Measurements from ENCODE around the gene DLX2.
"Not testable (repeated sequence)": the region's sequence is repeated elsewhere in the genome, so short reads cannot be mapped to it uniquely, and the experiment has no call there.

Gene DLX2

GRCh38 chr2:172082944-172083627 is 19.6 kb downstream of the DLX2 start:
- no peak for DNase-seq

DNA sequence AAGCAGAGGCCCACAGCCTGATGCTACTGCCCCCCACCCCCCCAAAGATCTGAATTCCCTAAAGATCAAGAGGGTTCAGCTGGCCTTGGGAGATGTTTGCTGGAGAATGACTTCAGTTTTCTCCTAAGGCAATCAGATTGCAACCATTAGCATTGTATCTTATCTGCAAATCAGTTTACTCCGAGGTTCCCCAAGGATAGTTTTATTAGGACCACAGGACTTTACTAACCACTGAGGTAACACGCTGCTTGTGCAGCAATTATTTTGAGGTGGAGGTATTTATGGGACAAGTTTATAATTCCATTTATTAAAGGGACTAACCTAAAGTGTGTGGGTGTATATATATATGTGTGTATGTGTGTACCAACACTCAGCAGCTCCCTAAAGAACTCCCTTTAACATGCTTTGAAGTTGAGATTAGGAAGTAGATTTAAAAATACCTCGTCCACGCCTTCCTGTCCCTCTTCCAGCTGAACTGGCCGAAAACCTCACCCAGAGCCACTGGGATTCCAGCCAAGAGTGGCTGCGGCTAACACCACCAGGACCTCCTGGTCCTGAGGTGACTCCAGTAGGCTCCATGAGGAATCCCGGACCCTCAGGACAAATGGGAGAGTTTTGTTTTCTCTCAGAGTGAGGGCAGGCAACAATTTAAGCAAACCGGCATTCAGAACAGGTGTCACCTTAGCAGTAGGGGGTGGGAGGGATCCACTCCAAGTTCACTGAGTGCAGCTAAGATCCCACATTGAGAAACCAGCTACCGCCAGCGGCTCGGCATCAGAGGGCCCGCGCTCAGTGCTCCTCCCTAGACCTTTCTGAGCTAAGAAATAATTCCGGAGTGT is 20.4 kb downstream of the DLX2 start:
- no peak for DNase-seq

DNA sequence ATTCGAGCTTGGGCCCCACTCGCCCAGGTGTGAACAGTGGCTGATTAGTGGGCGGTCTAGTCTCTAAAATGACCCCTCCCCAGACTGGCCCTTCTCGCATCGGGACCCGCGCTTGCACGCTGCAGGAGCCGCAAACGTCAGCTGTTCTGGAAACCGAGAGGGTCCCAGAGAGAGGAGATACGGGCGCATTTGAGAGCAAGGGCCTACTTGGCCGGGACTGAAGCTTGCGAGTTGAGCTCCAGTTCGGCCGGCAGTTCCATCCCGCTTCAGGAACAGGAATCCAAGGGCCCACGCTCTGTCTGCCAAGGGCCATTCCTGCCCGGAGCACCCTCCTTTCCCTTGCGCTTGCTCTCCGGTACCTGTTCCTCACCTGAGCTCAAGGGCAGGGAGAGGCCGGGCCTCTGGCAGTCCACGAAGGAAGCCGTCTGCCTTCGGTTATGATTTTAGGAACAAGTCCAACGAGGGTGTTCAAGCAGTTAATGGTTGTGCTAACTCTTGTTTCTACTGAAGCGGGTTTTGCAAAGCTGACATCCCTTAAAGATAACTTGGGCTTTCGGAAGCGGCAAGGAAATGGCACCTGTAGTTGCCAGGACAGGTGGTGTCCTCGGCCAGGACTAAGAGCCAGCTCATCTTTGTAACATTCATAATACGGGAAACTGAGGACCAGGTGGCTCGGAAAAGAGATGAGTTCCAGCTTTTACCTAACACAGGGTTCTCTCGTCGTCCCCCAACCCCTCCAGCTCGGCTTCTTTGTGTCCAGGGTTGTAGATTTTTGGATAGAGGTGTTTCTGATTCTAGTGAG is 21.3 kb downstream of the DLX2 start:
- no peak for DNase-seq

DNA sequence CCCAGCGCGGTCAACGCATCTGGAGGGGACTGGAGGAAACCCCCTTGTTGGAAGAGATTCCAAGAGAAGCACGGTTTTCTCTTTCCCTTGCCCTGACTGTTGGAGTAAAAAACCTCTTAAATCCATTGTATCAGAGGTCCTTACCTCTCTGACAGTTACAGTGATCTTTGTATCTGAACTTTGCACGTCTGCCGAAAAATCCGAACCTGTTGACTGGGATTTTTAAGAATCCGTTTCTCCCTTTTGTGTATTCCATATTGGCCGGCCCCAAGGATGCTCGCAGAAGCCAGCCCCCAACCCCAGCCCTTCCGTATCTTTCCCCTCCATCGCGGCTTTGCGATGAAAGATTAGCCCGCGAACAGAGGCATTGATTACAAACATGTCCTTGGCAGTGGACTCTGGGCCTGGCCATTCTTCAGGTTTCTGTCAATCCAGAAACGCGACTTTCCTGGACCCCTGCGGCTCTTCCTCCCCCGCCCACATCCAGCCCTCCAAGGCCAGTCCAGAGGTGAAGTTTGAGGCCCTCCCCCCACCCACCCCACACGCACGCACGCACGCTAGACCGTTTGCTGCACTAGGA is 22.0 kb downstream of the DLX2 start:
- DNase-seq: no peak

GRCh38 chr2:172079838-172080640 is 22.7 kb downstream of the DLX2 start:
- no peak for DNase-seq

DNA sequence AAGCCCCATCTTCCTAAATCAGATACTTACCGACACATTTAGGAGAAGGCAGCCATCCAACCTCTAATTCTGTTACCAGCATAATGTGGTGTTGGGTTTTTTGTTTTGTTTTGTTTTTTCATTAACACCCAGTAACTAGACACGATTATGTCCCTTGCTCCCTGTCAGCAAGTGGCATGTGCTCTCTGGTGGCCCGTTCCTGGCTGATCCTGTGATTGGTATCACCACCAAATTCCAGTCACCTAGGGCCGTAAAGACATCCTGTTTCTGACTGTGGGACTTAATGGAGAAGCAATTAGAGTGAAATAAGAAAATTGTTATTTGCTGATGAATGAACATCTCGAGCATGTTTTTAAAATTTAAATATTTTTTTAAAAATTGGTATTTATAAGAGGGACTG is 23.3 kb downstream of the DLX2 start:
- DNase-seq: no peak

DNA sequence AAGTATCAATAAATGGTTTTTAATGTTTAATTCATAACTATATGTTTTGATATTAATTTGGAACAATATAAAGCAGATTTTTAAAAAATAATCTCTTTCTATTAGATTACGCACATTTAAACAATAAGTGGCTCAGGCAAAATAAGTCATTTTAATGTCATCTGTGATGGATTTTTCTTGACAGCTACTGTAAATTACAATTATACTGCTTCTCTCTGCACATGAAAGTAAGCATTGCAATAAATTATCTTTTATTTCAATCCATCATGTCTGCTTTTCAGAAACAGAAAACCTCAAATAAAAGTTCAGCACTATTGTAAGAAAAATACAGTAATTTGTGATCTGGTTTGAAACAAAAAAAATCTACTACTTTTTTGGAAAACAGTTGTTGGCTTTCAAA is 28.4 kb downstream of the DLX2 start:
- DNase-seq: no peak

DNA sequence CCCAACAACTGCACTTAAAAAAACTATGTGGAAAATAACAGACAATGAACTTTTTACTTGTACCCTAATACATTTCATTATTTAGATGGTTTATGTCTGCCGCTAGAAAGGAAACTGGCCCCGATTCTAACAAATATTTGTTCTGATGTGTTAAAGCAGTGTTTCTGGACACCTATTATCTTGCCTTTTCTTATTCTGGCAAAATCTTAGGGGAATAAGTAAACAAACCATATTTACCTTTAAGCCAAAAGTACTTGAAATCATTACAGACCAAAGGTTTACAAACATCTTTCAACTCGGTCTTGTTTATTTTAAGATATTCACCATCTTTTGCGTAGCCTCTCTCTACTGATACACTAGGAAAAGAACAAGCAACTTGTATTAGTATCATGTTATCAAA is 29.2 kb downstream of the DLX2 start:
- DNase-seq: no peak

DNA sequence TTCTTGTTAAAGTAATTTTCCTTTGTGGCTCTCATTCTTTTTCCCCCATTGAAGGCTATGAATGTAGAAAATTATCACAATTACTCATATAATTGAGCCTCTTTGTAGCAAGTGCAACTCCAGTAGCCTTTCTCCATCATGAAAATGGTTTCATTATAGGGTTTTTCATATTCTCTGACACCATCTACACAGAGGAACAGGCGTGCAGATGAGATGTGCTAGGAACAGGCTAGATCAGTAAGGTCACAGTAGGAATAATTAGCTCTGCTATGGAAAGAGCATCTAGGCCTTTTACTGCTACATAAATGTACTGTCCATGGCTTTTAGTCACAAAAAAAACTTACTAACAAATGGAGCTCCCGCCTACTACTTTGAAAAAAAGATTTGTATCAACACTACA is 30.0 kb downstream of the DLX2 start:
- peak; percentile 66 to 88 for DNase-seq

DNA sequence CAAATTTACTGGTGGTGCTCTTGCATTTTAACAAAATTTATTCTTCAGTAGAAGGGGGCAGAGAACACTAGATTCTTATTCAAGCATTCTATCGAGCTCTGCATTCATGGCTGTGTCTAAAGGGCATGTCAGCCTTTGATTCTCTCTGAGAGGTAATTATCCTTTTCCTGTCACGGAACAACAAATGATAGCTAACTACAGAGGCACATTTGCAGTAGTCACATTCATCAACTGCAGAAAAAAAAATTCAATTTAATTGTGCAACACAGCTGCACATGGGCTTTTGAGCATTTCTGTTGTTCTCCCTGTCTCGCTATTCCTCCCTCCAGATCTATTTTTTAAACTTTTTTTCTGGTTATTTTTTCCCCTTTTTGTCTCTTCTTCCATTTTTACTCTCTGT is 30.4 kb downstream of the DLX2 start:
- DNase-seq: peak; percentile 69 to 94

GRCh38 chr2:172070936-172071335 is 31.8 kb downstream of the DLX2 start:
- DNase-seq: no peak

- DNase-seq: not testable (repeated sequence)
Observed at GRCh38 chr2:172067905-172068304, 34.8 kb downstream of the DLX2 start.

DNA sequence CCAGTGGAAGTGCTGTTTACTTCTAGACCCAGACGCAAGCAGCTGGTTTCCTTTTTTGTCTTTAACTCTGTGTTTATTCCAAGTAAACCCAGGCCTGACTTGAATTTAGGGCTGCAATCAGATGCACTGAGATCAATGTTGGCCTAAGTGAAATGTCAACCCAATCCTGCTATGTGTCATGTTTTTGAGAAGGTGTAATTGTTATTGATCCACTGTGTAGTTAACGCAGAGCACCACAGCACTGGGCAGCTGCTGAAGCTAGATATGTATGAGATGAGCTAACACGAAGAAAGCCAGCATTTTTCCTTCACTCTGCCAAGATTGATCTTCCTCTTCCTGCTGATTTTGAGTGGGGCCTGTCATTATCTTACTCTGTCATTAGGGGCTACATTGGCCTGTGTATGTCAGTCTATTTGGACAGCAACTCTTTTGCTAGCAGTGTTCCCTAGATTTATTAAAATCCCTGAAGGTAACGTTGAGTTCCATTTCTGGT is 36.3 kb downstream of the DLX2 start:
- DNase-seq: peak; percentile 32 to 65

DNA sequence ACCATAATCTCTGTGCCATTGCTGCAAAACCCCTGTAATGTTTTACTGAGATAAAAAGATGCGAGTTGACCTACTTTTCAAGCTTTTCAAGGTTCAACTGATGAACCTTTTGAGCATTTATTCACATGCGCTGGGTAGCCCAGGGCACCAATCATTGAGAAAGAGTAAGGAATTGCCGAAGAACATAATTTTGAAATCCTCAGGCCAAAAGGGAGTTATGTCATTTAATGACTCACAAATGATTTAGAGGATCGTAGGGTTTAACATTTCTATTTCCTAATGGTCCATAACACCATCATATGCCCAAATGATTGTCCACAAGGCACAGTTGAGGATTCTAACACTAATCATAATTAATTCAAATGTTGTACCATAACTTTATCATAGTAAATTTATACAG is 37.6 kb downstream of the DLX2 start:
- DNase-seq: no peak

- DNase-seq: no peak
Observed at GRCh38 chr2:172063446-172063845, 39.3 kb downstream of the DLX2 start.

GRCh38 chr2:172062402-172063004 is 40.2 kb downstream of the DLX2 start:
- DNase-seq: no peak

- not testable (repeated sequence) for DNase-seq
Observed at GRCh38 chr2:172060118-172060517, 42.6 kb downstream of the DLX2 start.

- no peak for DNase-seq
Observed at GRCh38 chr2:172058660-172059059, 44.0 kb downstream of the DLX2 start.

GRCh38 chr2:172056293-172056692 is 46.4 kb downstream of the DLX2 start:
- no peak for DNase-seq

DNA sequence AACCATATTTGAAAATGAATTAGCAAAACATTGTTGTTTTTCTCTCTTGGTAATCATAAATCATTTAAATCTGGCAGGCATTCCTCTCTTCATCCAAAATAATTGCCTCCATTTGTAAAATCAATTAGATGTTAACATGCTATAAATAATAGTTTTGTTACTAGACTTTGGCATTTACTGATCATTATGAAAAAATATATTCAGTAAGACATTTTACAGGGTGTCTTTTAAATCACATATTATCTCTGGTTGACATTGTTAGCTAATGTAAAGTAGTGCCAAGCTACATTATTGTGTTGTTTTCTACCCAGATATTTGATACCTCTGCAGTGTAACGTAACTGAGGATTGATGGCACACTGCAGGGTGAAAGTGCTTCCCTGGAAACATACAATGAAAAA is 49.2 kb downstream of the DLX2 start:
- DNase-seq: no peak

Data from NCI-H2081 (cell line).